ENCODE results near the gene PLA2G15. TPM values are rescaled to one million over a fixed set of nuclear protein-coding genes. Genes with fewer than 3 reads are reported as not detected.

The PLA2G15 gene
- total and polyA plus RNA-seq, 2 of the 13 experiments (the other 11 are each of a cell fraction or from before 2014, with no cell fraction given) = 14.4 to 23.7 TPM

GRCh38 chr16:68310437-68310773 is 65.2 kb downstream of the PLA2G15 start:
- CTCF ChIA-PET (ENCODE audit: low intra/inter-chr PET ratio, low total read pairs) = interaction anchor here (1.7 kb wide), 1 partner anchor 47 kb away, joined by 4 read pairs; the partner anchor contains the start of gene SLC7A6
- peak overlapping the region; percentile 85 for H3K27ac ChIP-seq (ENCODE audit: extremely low read length, insufficient read depth, low read length)
- no peak for DNase-seq (ENCODE audit: low spot score)
- POLR2A ChIA-PET = interaction anchor here (0.8 to 2.6 kb wide), 30 partner anchors 9 to 231 kb away, joined by 3 to 89 read pairs (median 8); partner anchors contain the start of genes ESRP2, NFATC3, PLA2G15 and SLC7A6
- ATAC-seq = peak; percentile 63
- in situ Hi-C loops (cut with HindIII; ENCODE audit: extremely low pct_ligation_motif_present, low pct_unique_long_range_greater_than_20kb) (no loop called here), intact Hi-C loops (cut with micrococcal nuclease; ENCODE audit: unreplicated experiment) (loop anchor here (1.0 kb wide), 1 partner anchor 18 kb away; no protein-coding TSS in a partner anchor)
- H3K27me3 ChIP-seq (ENCODE audit: control insufficient read depth in 1 of 2, insufficient read depth in 2 of 2, low read length in 2 of 2) = no peaks in the 10 kb centered on the region; a peak in 1 of 5 replicates
- peaks cover 4% of the 10 kb centered on the region; the same call in 1 of the 2 replicates for H4K20me1 ChIP-seq (ENCODE audit: insufficient read depth, low read length)
- peaks cover 44% of the 10 kb centered on the region for H3K4me1 ChIP-seq (ENCODE audit: insufficient read depth, low read length)
- H3K9ac ChIP-seq (ENCODE audit: insufficient read depth, low read depth, low read length) = peak overlapping the region; percentile 86
- WGBS (ENCODE audit: low lambda C conversion rate) = 0% methylated on average over 5 of the region's 29 CpGs
- H3K4me3 ChIP-seq (replicated peaks in 1 of 3; ENCODE audit: insufficient read depth in 1 of 3, low read depth in 2 of 3, low read length in 3 of 3) = peak overlapping the region; percentile 77 to 91 (median 90)
- H3K9me3 ChIP-seq (ENCODE audit: low read length) = no peaks in the 10 kb centered on the region
- H3K36me3 ChIP-seq (replicated peaks in 1 of 2; ENCODE audit: control insufficient read depth in 1 of 2, insufficient read depth in 2 of 2, low read length in 2 of 2) = peaks cover 5 to 21% of the 10 kb centered on the region in 2 experiments
- peak overlapping the region; percentile 97 for H3K4me2 ChIP-seq (ENCODE audit: low read depth, low read length)
- no peak overlapping the region for H2AFZ ChIP-seq (ENCODE audit: low read length)
- BruUV-seq (replicated peaks) = TSS peak; percentile 73
- H3K79me2 ChIP-seq (ENCODE audit: insufficient read depth, low read length) = peaks cover 55% of the 10 kb centered on the region
- FAIRE-seq = no peak
- 0 out of 2 replicates have a peak, but pooled peaks have one; percentile 78 for TF ChIP-seq TRAFD1 (CRISPR knock-in tag; IDR thresholded peaks at IDR 0.05; ENCODE audit: borderline replicate concordance)
- 0 out of 2 replicates have a peak, but pooled peaks have one; percentile 5 for TF ChIP-seq ZNF431 (CRISPR knock-in tag; IDR thresholded peaks at IDR 0.05; ENCODE audit: borderline replicate concordance, low read depth)
- 0 out of 2 replicates have a peak, but pooled peaks have one; percentile 71 for TF ChIP-seq THAP8 (CRISPR knock-in tag; IDR thresholded peaks at IDR 0.05; ENCODE audit: borderline replicate concordance)
- no peak for TF ChIP-seq NFE2L1 (CRISPR knock-in tag; IDR thresholded peaks at IDR 0.05; ENCODE audit: borderline replicate concordance)
- TF ChIP-seq ZNF572 (CRISPR knock-in tag; IDR thresholded peaks at IDR 0.05) = 0 out of 2 replicates have a peak, but pooled peaks have one; percentile 18
- peak; percentile 76 for TF ChIP-seq PTBP1 (IDR thresholded peaks at IDR 0.05; ENCODE audit: low read depth, low read length, poor library complexity, severe bottlenecking)
- no peak for TF ChIP-seq ZNF264 (CRISPR knock-in tag; IDR thresholded peaks at IDR 0.05)
- TF ChIP-seq ZNF33A (CRISPR knock-in tag; IDR thresholded peaks at IDR 0.05; ENCODE audit: borderline replicate concordance) = peak; percentile 92; the same call in 1 of the 2 replicates
- no peak for TF ChIP-seq MAFF (IDR thresholded peaks at IDR 0.05; ENCODE audit: low read depth, low read length)
- TF ChIP-seq ZNF530 (CRISPR knock-in tag; IDR thresholded peaks at IDR 0.05; ENCODE audit: low read depth) = peak; percentile 8; the same call in 1 of the 2 replicates
- TF ChIP-seq LRRFIP1 (CRISPR knock-in tag; conservative IDR thresholded peaks at IDR 0.05) = no peak
- no peak for TF ChIP-seq AHDC1 (CRISPR knock-in tag; IDR thresholded peaks at IDR 0.05; ENCODE audit: borderline replicate concordance)

All from HepG2 (cell line).